Panc1 (cell line): ENCODE results near the gene RPL37A.

Source experiments
- CTCF ChIP-seq: fragments of 450-650 bp; IDR thresholded peaks from 2 replicates; pipeline ENCODE4 v1.5.1; 2017; ENCODE audit warnings: mild to moderate bottlenecking
- POLR2AphosphoS5 ChIP-seq: IDR thresholded peaks from 2 replicates; pipeline ENCODE4 v1.6.1; 2012; ENCODE audit warnings: mild to moderate bottlenecking, low read depth, low read length, moderate library complexity
- SIN3A ChIP-seq: IDR thresholded peaks from 2 replicates; pipeline ENCODE4 v1.6.1; 2012; ENCODE audit warnings: low read depth, mild to moderate bottlenecking, low read length, moderate library complexity, borderline replicate concordance; ENCODE audit not compliant: insufficient read depth
- TCF7L2 ChIP-seq: IDR thresholded peaks from 2 replicates; pipeline ENCODE4 v1.6.1; 2011; ENCODE audit warnings: mild to moderate bottlenecking, low read depth, low read length, inconsistent platforms

GRCh38 chr2:216490061-216490460, 8.6 kb upstream of the RPL37A start:
- no peak for TF ChIP-seq SIN3A
- no peak for TF ChIP-seq CTCF
- no peak for TF ChIP-seq TCF7L2
- TF ChIP-seq POLR2AphosphoS5 = no peak
